Esophagus muscularis mucosa (tissue), 4 donors: ENCODE data around the gene VWA3B. TPM values are rescaled to one million over a fixed set of nuclear protein-coding genes. Genes with fewer than 3 reads are reported as not detected.
A peak's percentile ranks its signal among the peaks of the same experiment; 100 is the strongest.

Experiments used
- DNase-seq: peaks from one replicate; pipeline ENCODE4 v3.0.0-alpha.2; 2017; ENCODE audit errors: extremely low spot score
- H3K27ac ChIP-seq, 4 donors: fragments of 200-600 bp; sonication (generic); replicated peaks in 1 of 4; 1 replicate in 3 of 4; 2 replicates in 1 of 4; pipeline ENCODE4 v1.5.1; 2016 to 2019; ENCODE audit warnings: mild to moderate bottlenecking in 1 of 4
- H3K27me3 ChIP-seq, 4 donors: fragments of 200-600 bp; sonication (generic); one replicate each; pipeline versions ENCODE4 v1.5.1 to v1.6.0; 2016 to 2019
- H3K36me3 ChIP-seq, 4 donors: fragments of 200-600 bp; sonication (generic); one replicate each; pipeline ENCODE4 v1.5.1; 2016 to 2019
- H3K4me1 ChIP-seq, 4 donors: fragments of 200-600 bp; sonication (generic); one replicate each; pipeline ENCODE4 v1.5.1; 2016 to 2019
- H3K4me3 ChIP-seq, 4 donors: fragments of 200-600 bp; sonication (generic); 1 replicate in 2 of 4; 2 replicates in 2 of 4; pipeline ENCODE4 v1.5.1; 2016 to 2019; ENCODE audit warnings: mild to moderate bottlenecking in 4 of 4, moderate library complexity in 1 of 4
- H3K9me3 ChIP-seq, 4 donors: fragments of 200-600 bp; sonication (generic); 1 replicate in 3 of 4; 2 replicates in 1 of 4; pipeline ENCODE4 v1.5.1; 2016 to 2019
- EP300 ChIP-seq: sonication (generic); formaldehyde crosslinking; IDR thresholded peaks from one replicate; pipeline ENCODE4 v1.6.1; 2017; ENCODE audit warnings: antibody characterized with exemption
- POLR2A ChIP-seq: fragments of 450-650 bp; IDR thresholded peaks from one replicate; pipeline ENCODE4 v1.6.1; 2017; ENCODE audit warnings: antibody characterized with exemption, moderate library complexity, mild to moderate bottlenecking, low read depth
- POLR2AphosphoS5 ChIP-seq, 2 donors: sonication (generic); formaldehyde crosslinking; IDR thresholded peaks; one replicate each; pipeline ENCODE4 v1.6.1; 2017; ENCODE audit warnings: antibody characterized with exemption in 2 of 2
- WGBS: methylation state at CpG from one replicate; pipeline ENCODE4 v1.1.5; 2018; 5-methylcytosine and 5-hydroxymethylcytosine counted together
- intact Hi-C: fragments of 100-400 bp; cut with DNase I; formaldehyde crosslinking; loops from one replicate; pipeline ENCODE4 v1.15.1; 2023
- total RNA-seq, 4 donors: library from RNA; depleted of rRNA; stranded (reverse); fragments of >200 nt; gene quantifications; one replicate each; pipeline versions ENCODE4 v1.1.0 to v1.2.1, GENCODE V29; 2016
- TF ChIP-seq, protein P1 (sequence below), 3 experiments: fragments of 200-600 bp in 2 of 3; fragments of 450-650 bp in 1 of 3; sonication (generic) in 2 of 3; IDR thresholded peaks; one replicate each; pipeline ENCODE4 v1.5.1; 2017 to 2019; ENCODE audit warnings: antibody characterized with exemption in 3 of 3, mild to moderate bottlenecking in 2 of 3, moderate library complexity in 1 of 3

Gene VWA3B
- total RNA-seq, 4 donors from 2014 or later = not detected

DNA sequence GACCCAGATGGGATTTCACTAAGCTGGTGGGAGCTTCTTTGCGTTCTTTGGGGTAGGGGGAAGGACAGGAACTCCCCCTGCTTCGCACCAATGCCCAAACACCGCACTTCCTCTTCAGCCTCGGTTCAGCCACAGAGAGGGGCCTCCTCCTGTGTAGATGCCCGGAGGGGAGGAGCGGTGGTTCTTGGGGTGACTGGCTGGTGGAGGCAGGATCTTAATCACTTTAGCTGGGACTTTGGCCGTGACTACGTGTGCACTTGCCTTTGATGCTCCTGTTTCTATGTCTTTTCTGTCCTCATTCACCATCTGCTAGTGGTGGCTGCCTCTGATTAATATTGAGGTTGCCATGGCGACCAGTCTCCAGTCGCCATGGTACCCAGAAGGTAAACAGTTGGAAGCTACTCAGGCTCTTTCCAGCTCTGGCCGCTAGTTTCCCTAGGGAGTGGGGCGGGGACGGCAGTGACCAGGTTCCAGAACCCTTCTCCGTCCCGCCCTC is 261.1 kb downstream of the VWA3B start:
- Histone ChIP-seq H3K27ac (no peak overlapping the region), H3K4me3 (peak overlapping the region in 2 of 4 donors; percentile 40 to 50), H3K9me3 (no peaks in the 10 kb centered on the region), H3K36me3 (no peaks in the 10 kb centered on the region), H3K4me1 (peaks cover 9 to 25% (median 17%) of the 10 kb centered on the region in 4 donors), H3K27me3 (peaks cover 13 to 71% (median 27%) of the 10 kb centered on the region in 4 donors)
- 21% methylated on average over 13 of the region's 15 CpGs for WGBS
- DNase-seq = peak; percentile 57
- intact Hi-C loops = no loop called here
- no peak for TF ChIP-seq POLR2AphosphoS5 (IDR thresholded peaks at IDR 0.05)
- TF ChIP-seq, protein P1, sequence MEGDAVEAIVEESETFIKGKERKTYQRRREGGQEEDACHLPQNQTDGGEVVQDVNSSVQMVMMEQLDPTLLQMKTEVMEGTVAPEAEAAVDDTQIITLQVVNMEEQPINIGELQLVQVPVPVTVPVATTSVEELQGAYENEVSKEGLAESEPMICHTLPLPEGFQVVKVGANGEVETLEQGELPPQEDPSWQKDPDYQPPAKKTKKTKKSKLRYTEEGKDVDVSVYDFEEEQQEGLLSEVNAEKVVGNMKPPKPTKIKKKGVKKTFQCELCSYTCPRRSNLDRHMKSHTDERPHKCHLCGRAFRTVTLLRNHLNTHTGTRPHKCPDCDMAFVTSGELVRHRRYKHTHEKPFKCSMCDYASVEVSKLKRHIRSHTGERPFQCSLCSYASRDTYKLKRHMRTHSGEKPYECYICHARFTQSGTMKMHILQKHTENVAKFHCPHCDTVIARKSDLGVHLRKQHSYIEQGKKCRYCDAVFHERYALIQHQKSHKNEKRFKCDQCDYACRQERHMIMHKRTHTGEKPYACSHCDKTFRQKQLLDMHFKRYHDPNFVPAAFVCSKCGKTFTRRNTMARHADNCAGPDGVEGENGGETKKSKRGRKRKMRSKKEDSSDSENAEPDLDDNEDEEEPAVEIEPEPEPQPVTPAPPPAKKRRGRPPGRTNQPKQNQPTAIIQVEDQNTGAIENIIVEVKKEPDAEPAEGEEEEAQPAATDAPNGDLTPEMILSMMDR (IDR thresholded peaks at IDR 0.05) = no peak
- TF ChIP-seq EP300 = no peak
- TF ChIP-seq POLR2A = no peak

DNA sequence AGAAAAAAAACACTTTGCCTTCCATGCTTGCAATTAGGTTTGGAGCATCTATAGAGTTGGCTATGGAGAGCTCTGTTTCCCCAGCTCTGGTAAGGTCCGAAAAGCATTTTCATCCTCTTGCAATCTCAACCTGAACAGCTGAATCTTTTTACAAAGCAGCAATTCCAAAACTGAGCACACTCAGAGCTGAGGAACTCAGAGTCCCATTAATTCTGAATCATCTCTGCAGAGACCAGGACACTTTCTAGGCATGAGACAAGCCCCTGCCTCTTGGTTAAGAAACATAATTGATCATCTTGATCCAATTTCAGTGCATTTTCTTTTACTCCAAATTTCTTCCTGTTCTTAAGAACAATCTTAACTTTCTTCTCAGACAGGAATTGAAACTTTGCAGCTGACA is 263.4 kb downstream of the VWA3B start:
- 54% methylated on average over 1 of the region's 1 CpG for WGBS
- peak; percentile 21 for DNase-seq
- no peak for TF ChIP-seq POLR2AphosphoS5 (IDR thresholded peaks at IDR 0.05)
- no peak for TF ChIP-seq POLR2A
- no peak for TF ChIP-seq EP300
- TF ChIP-seq, protein P1 (IDR thresholded peaks at IDR 0.05) = no peak
- H3K9me3 ChIP-seq = no peaks in the 10 kb centered on the region
- intact Hi-C loops = no loop called here
- no peaks in the 10 kb centered on the region for H3K36me3 ChIP-seq
- no peak overlapping the region for H3K27ac ChIP-seq
- peaks cover 9 to 25% (median 17%) of the 10 kb centered on the region in 4 donors for H3K4me1 ChIP-seq
- no peak overlapping the region for H3K4me3 ChIP-seq
- H3K27me3 ChIP-seq = peaks cover 13 to 54% (median 26%) of the 10 kb centered on the region in 4 donors

DNA sequence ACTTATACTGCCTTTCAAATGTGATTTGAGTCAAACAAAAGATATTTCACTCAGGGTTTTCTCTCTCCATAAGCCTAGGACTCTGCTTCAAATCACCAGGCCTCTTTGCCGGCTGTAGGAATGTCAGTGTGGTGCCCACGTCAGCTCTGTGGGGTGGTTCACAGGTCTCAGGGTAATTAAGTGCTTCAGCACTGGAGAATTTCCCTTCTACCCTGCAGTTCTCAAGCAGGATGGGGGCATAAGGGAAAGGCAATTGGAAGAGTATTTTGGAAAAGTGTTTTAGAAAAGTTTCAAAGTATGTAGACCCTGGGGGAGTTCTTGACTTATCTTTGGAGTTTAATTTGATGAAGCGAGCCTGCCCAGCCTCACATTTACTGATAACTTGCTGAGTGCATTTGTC is 268.9 kb downstream of the VWA3B start:
- Histone ChIP-seq H3K4me1 (no peaks in the 10 kb centered on the region), H3K9me3 (no peaks in the 10 kb centered on the region)
- 48% methylated on average over 3 of the region's 3 CpGs for WGBS

DNA sequence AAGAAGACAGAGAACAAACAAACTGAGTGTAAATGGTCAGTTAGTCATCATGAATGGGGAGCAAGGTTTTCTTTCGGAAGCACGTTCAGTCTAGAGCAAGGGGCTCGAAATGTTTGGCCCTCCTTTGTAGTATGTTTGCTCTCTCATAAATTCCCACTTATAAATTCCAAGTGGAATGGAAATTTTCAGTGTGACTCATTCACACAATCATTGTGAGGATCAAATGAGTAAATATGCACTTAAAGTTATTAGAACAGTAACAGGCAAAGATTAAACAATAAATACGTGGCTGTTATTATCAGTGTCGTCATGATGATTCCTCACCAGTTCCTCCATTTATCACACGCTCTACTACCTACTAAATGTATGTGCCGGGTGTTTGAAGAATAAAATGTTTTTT is 269.8 kb downstream of the VWA3B start:
- Histone ChIP-seq H3K4me1 (no peaks in the 10 kb centered on the region), H3K4me3 (no peak overlapping the region), H3K27ac (no peak overlapping the region), H3K36me3 (no peaks in the 10 kb centered on the region), H3K9me3 (no peaks in the 10 kb centered on the region), H3K27me3 (peaks cover 0 to 8% (median 0%) of the 10 kb centered on the region in 4 donors)
- intact Hi-C loops = no loop called here
- TF ChIP-seq POLR2A = no peak
- TF ChIP-seq, protein P1 (IDR thresholded peaks at IDR 0.05) = no peak
- TF ChIP-seq EP300 = no peak
- WGBS = 90% methylated on average over 7 of the region's 7 CpGs
- DNase-seq = no peak

More for the DNA sequence above, 268.9 kb downstream of the VWA3B start:
- Histone ChIP-seq H3K4me3 (no peak overlapping the region), H3K36me3 (no peaks in the 10 kb centered on the region), H3K27ac (no peak overlapping the region), H3K27me3 (peaks cover 0 to 8% (median 0%) of the 10 kb centered on the region in 4 donors)
- TF ChIP-seq EP300 (no peak), POLR2A (no peak), POLR2AphosphoS5 (IDR thresholded peaks at IDR 0.05) (no peak)
- TF ChIP-seq, protein P1 (IDR thresholded peaks at IDR 0.05) = no peak
- peak; percentile 68 for DNase-seq
- intact Hi-C loops = no loop called here

DNA sequence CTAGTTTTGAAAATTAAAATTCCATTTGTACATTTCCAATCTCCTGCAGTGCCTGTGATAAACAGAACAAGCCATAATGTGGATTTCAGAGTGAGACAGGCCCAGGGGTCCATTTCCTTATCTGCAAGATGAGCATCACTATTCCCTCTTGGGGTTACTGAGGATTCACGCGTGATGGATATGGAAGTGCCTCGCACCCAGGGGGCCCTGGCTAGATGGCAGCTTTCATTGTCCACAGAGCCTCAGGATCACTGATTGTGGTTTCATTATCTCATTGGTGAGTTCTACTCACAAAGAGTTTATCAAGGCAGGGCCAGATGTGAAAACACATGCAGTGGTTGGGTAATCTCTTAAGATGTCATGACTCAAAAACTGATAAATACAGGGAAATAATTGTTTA is 270.9 kb downstream of the VWA3B start:
- TF ChIP-seq, protein P1 (IDR thresholded peaks at IDR 0.05) = no peak
- TF ChIP-seq POLR2AphosphoS5 (IDR thresholded peaks at IDR 0.05) (no peak), POLR2A (no peak), EP300 (no peak)
- 94% methylated on average over 3 of the region's 3 CpGs for WGBS
- intact Hi-C loops = no loop called here
- Histone ChIP-seq H3K27me3 (no peaks in the 10 kb centered on the region), H3K4me1 (no peaks in the 10 kb centered on the region), H3K4me3 (no peak overlapping the region), H3K36me3 (no peaks in the 10 kb centered on the region), H3K9me3 (no peaks in the 10 kb centered on the region), H3K27ac (no peak overlapping the region)
- peak; percentile 50 for DNase-seq
